Trophoblast cell (in vitro differentiated cells and primary cell): ENCODE measurements around the gene GPR50.
A peak's percentile ranks its signal among the peaks of the same experiment; 100 is the strongest.

Experiments used
- DNase-seq, 2 donors: peaks; one replicate each; pipeline ENCODE4 v3.0.0-alpha.2; 2016
- H2AFZ ChIP-seq: 2 replicates; pipeline ENCODE4 v1.6.1; 2013; ENCODE audit warnings: low read length, moderate library complexity, mild to moderate bottlenecking; ENCODE audit not compliant: insufficient read depth, poor library complexity
- H2AK5ac ChIP-seq: 2 replicates; pipeline ENCODE4 v1.6.1; 2013; ENCODE audit warnings: mild to moderate bottlenecking, low read length
- H2BK120ac ChIP-seq: 2 replicates; pipeline ENCODE4 v1.6.1; 2013; ENCODE audit warnings: low read length, mild to moderate bottlenecking, moderate library complexity; ENCODE audit not compliant: insufficient read depth, poor library complexity
- H2BK12ac ChIP-seq: 2 replicates; pipeline ENCODE4 v1.6.1; 2013; ENCODE audit warnings: mild to moderate bottlenecking, low read length, moderate library complexity
- H2BK5ac ChIP-seq: 2 replicates; pipeline ENCODE4 v1.6.1; 2013; ENCODE audit warnings: low read length, low read depth, moderate library complexity, mild to moderate bottlenecking; ENCODE audit not compliant: poor library complexity
- H3K14ac ChIP-seq: 2 replicates; pipeline ENCODE4 v1.6.1; 2013; ENCODE audit warnings: mild to moderate bottlenecking, low read length
- H3K18ac ChIP-seq: 2 replicates; pipeline ENCODE4 v1.6.1; 2013; ENCODE audit warnings: mild to moderate bottlenecking, low read length
- H3K23ac ChIP-seq: 2 replicates; pipeline ENCODE4 v1.6.1; 2013; ENCODE audit warnings: low read length
- H3K27ac ChIP-seq: 2 replicates; pipeline ENCODE4 v1.5.1; 2013; ENCODE audit warnings: low read depth, mild to moderate bottlenecking, inconsistent platforms, low read length, moderate library complexity
- H3K27me3 ChIP-seq: 2 replicates; pipeline ENCODE4 v1.6.1; 2013; ENCODE audit warnings: inconsistent platforms, mild to moderate bottlenecking, low read length, moderate library complexity; ENCODE audit not compliant: insufficient read depth
- H3K36me3 ChIP-seq, 2 experiments: 1 replicate in 1 of 2; 2 replicates in 1 of 2; pipeline ENCODE4 v1.6.1; 2013; ENCODE audit warnings: low read length in 2 of 2, mild to moderate bottlenecking in 2 of 2, moderate library complexity in 1 of 2; ENCODE audit not compliant: insufficient read depth in 2 of 2, control insufficient read depth in 1 of 2
- H3K4ac ChIP-seq: 2 replicates; pipeline ENCODE4 v1.6.1; 2013; ENCODE audit warnings: low read depth, mild to moderate bottlenecking, low read length, moderate library complexity
- H3K4me1 ChIP-seq, 2 experiments: 1 replicate in 1 of 2; 2 replicates in 1 of 2; pipeline ENCODE4 v1.6.1; 2013; ENCODE audit warnings: low read length in 2 of 2, mild to moderate bottlenecking in 2 of 2, moderate library complexity in 1 of 2; ENCODE audit not compliant: insufficient read depth in 2 of 2, control insufficient read depth in 1 of 2
- H3K4me2 ChIP-seq: 2 replicates; pipeline ENCODE4 v1.6.1; 2013; ENCODE audit warnings: inconsistent platforms, mild to moderate bottlenecking, low read length, moderate library complexity
- H3K4me3 ChIP-seq: 2 replicates; pipeline ENCODE4 v1.5.1; 2013; ENCODE audit warnings: mild to moderate bottlenecking, low read depth, low read length, inconsistent platforms
- H3K79me1 ChIP-seq: one replicate; pipeline ENCODE4 v1.6.1; 2013; ENCODE audit warnings: low read length
- H3K79me2 ChIP-seq: 2 replicates; pipeline ENCODE4 v1.6.1; 2013; ENCODE audit warnings: low read length, mild to moderate bottlenecking; ENCODE audit not compliant: control insufficient read depth, insufficient read depth, poor library complexity
- H3K9ac ChIP-seq: 2 replicates; pipeline ENCODE4 v1.6.1; 2013; ENCODE audit warnings: mild to moderate bottlenecking, low read length
- H3K9me3 ChIP-seq: 2 replicates; pipeline ENCODE4 v1.6.1; 2013; ENCODE audit warnings: low read depth, mild to moderate bottlenecking, control low read depth, inconsistent platforms, low read length; ENCODE audit not compliant: insufficient read depth
- H4K12ac ChIP-seq: 2 replicates; pipeline ENCODE4 v1.6.1; 2013; ENCODE audit warnings: low read depth, mild to moderate bottlenecking, low read length, moderate library complexity
- H4K8ac ChIP-seq: 2 replicates; pipeline ENCODE4 v1.6.1; 2013; ENCODE audit warnings: low read depth, mild to moderate bottlenecking, low read length, moderate library complexity
- H4K91ac ChIP-seq: one replicate; pipeline ENCODE4 v1.6.1; 2013; ENCODE audit warnings: low read depth, mild to moderate bottlenecking, low read length, moderate library complexity
- WGBS: extraction: QIAGEN DNeasy Blood & Tissue Kit; methylation state at CpG from one replicate; pipeline ENCODE4 v1.1.7; 2013; ENCODE audit warnings: missing lambda C conversion rate; ENCODE audit not compliant: insufficient read length, insufficient coverage; ENCODE audit errors: extremely low coverage; 5-methylcytosine and 5-hydroxymethylcytosine counted together

GPR50 gene

DNA sequence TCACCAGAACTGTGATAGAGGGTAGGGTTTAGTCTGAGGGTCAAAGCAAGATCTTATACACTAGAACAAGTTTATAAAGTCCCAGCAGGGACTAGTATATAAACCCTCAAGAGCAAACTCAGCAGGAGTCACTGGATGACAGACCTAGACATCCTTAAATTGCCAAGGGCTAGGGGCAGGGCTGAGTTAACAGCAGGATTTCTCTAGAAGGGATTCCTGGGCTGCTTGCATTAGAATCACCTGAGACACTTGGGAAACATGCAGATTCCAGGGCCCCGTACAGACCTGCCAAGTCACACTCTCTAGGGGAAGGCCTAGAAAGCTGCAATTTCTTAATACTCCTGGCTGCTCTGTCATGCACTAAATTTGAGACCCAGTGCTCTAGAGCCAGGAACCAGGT, 6.6 kb upstream of the GPR50 start:
- H2BK12ac ChIP-seq = no peak overlapping the region
- no peak overlapping the region for H2BK5ac ChIP-seq
- no peaks in the 10 kb centered on the region for H3K36me3 ChIP-seq
- no peak overlapping the region for H2AK5ac ChIP-seq
- H3K27me3 ChIP-seq = no peaks in the 10 kb centered on the region
- no peak overlapping the region for H2AFZ ChIP-seq
- H4K12ac ChIP-seq = no peak overlapping the region
- no peak overlapping the region for H4K91ac ChIP-seq
- H4K8ac ChIP-seq = no peak overlapping the region
- H3K27ac ChIP-seq = no peak overlapping the region
- no peak overlapping the region for H3K18ac ChIP-seq
- no peak overlapping the region for H3K4me3 ChIP-seq
- H3K4me1 ChIP-seq = no peaks in the 10 kb centered on the region
- no peaks in the 10 kb centered on the region for H3K9me3 ChIP-seq
- no peak overlapping the region for H3K23ac ChIP-seq
- H3K14ac ChIP-seq = no peak overlapping the region
- H3K4ac ChIP-seq = no peak overlapping the region
- no peaks in the 10 kb centered on the region for H3K79me2 ChIP-seq
- H2BK120ac ChIP-seq = no peak overlapping the region
- H3K9ac ChIP-seq = no peak overlapping the region
- WGBS = no CpG with 5 or more reads among the region's 1 CpG
- no peak overlapping the region for H3K4me2 ChIP-seq
- DNase-seq = no peak
- H3K79me1 ChIP-seq = no peaks in the 10 kb centered on the region

DNA sequence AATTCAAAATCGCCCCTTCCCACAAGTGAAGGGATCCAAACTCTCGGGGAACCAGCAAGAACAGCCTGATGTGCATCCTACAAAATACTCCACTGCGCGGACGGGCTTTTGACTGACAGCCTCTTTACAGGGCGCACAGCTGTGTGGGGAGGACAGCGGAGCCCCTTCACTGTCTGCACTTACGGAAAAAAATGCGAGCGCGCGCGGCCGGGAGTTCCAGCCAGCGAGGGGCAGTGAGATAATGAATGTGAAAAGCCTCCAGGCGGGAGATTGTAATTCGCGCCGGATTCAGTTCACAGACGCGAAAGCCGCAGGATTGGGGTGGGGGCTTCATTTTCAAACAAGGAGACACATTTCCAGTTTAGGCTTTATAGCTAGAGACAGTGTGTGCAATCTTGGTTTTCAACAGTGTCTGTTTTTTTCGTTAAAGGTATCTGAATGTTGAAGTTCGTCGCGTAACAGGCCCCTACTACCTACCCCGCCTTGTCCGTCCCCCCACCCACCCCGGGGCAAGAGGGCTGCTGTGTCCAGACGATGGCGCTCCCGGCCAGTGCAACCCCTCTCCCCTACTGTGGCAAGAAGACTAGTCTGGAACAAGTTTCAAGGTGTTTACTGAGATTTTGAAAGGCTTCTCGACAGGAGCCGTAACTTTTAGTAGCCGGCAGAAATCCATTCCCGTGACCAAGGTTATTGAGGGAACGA, 1.7 kb upstream of the GPR50 start:
- Histone ChIP-seq H3K4me3 (no peak overlapping the region), H3K23ac (no peak overlapping the region), H3K4me2 (peak overlapping the region; percentile 78), H3K14ac (no peak overlapping the region), H4K91ac (no peak overlapping the region), H3K27me3 (peaks cover 29% of the 10 kb centered on the region), H2BK12ac (no peak overlapping the region), H3K4me1 (peaks cover 0 to 5% of the 10 kb centered on the region in 2 experiments), H3K18ac (no peak overlapping the region), H3K9ac (no peak overlapping the region), H2BK5ac (no peak overlapping the region), H3K79me2 (no peaks in the 10 kb centered on the region), H3K9me3 (peaks cover 9% of the 10 kb centered on the region), H4K12ac (no peak overlapping the region), H3K36me3 (no peaks in the 10 kb centered on the region), H4K8ac (no peak overlapping the region), H2BK120ac (no peak overlapping the region), H2AK5ac (no peak overlapping the region), H3K27ac (no peak overlapping the region), H2AFZ (no peak overlapping the region), H3K79me1 (no peaks in the 10 kb centered on the region), H3K4ac (no peak overlapping the region)
- DNase-seq = no peak
- no CpG with 5 or more reads among the region's 37 CpGs for WGBS

DNA sequence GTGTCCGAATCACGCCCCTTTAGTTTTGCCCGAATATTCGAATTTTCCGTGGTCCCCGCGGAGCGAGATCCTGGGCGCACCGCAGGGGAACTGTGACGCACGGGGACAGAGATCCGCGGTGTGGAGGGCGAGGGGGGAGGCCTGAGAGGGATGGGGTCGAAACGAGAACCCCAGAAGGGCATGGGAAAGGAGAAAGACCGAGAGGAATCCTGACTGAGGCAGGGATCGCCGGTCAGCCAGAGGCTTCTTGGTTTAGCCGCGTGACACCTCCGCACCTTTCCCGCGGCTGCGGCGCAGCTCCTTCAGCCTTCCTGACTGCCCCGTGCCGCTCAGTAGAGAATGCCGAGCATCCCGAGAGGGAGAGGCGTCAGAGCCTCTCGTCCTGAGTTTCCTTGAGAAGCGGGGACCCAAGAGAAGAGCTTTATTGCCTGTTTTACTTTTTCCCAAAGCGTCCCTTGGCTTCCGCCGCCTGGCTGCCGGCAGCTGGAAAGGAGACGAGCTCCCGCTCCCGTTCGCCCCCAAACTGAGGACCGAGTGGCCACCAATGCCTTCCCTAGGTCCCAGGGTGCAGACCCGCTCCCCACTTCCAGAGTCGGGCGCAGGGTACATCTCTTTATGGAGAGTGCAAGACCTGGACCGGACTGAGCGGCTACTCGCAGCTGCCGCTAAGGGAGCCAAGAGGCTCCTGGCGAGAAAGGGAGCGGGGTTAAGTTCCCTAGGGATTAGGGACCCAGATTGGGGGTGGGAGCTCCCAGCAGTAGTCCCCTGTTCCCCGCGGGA, 911 bp upstream of the GPR50 start:
- H4K8ac ChIP-seq = no peak overlapping the region
- H4K91ac ChIP-seq = no peak overlapping the region
- H3K79me2 ChIP-seq = no peaks in the 10 kb centered on the region
- peak overlapping the region; percentile 62 for H4K12ac ChIP-seq
- no peak overlapping the region for H3K14ac ChIP-seq
- no peak overlapping the region for H2BK5ac ChIP-seq
- no peak overlapping the region for H2BK12ac ChIP-seq
- no peak for DNase-seq
- H3K4ac ChIP-seq = no peak overlapping the region
- H3K36me3 ChIP-seq = no peaks in the 10 kb centered on the region
- H2BK120ac ChIP-seq = no peak overlapping the region
- H3K4me1 ChIP-seq = peaks cover 0 to 5% of the 10 kb centered on the region in 2 experiments
- H2AK5ac ChIP-seq = no peak overlapping the region
- H3K27ac ChIP-seq = no peak overlapping the region
- H3K9me3 ChIP-seq = peaks cover 9% of the 10 kb centered on the region
- H3K18ac ChIP-seq = no peak overlapping the region
- no peak overlapping the region for H2AFZ ChIP-seq
- H3K27me3 ChIP-seq = peaks cover 29% of the 10 kb centered on the region
- no peak overlapping the region for H3K23ac ChIP-seq
- no CpG with 5 or more reads among the region's 54 CpGs for WGBS
- H3K4me2 ChIP-seq = peak overlapping the region; percentile 78
- H3K9ac ChIP-seq = no peak overlapping the region
- H3K79me1 ChIP-seq = no peaks in the 10 kb centered on the region
- H3K4me3 ChIP-seq = no peak overlapping the region

DNA sequence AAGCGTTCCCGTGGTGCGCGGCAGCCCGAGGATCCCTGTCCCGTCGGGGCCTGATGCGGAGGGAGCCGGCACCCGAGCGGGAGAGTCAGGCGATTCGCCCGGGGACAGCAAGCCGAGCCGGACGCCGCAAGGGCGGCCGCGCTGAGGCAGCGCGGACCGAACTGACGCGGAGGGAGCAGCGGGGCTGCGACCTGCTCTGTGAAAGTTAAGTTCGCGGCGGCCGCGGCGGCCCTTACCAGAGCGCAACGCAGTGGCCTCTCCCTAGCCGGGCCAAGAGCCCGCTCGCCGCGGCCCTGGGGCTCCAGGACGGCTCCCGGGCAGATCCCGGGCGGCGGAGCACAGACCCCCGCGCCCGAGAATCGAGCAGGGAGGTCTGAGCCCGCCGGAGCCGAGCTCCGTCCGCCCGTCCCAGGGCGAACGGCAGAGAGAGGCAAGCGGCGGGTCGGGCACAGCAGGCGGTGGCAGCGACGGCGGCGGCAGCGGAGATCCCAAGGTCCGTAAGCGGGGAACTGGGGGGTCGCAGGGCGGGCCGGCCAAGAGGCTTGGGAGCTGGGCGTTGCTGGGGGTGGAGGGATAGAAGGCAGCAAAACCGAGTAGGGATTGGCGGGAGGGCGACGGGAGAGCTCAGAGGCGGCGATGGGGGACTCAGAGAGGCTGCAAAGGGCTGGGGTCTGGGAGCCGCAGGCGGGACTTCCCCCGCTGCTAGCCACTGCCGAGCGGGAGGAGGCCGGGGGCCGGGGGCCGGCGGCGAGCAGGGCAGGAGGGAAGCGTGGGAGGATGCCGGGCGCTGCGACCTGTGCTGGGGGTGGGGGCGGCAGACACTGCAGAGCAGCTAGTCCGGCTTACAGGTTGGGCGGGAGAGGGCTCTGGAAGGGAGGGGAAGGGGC, 1.0 kb downstream of the GPR50 start:
- Histone ChIP-seq H3K4me1 (peaks cover 0 to 5% of the 10 kb centered on the region in 2 experiments), H3K4ac (no peak overlapping the region), H2BK120ac (no peak overlapping the region), H3K36me3 (no peaks in the 10 kb centered on the region), H3K79me2 (no peaks in the 10 kb centered on the region), H3K27me3 (peaks cover 29% of the 10 kb centered on the region), H3K79me1 (no peaks in the 10 kb centered on the region), H2BK5ac (no peak overlapping the region), H3K4me2 (peak overlapping the region; percentile 69), H3K18ac (no peak overlapping the region), H4K12ac (peak overlapping the region; percentile 62), H3K14ac (no peak overlapping the region), H3K27ac (no peak overlapping the region), H3K9me3 (peaks cover 9% of the 10 kb centered on the region), H3K4me3 (peak overlapping the region; percentile 64), H2BK12ac (no peak overlapping the region), H2AK5ac (no peak overlapping the region), H4K8ac (no peak overlapping the region), H4K91ac (no peak overlapping the region), H3K9ac (no peak overlapping the region), H2AFZ (no peak overlapping the region), H3K23ac (no peak overlapping the region)
- WGBS = no CpG with 5 or more reads among the region's 96 CpGs
- DNase-seq = no peak
